Transverse colon (tissue), 4 donors: ENCODE results near the gene ACER3. TPM values are rescaled to one million over a fixed set of nuclear protein-coding genes. Genes with fewer than 3 reads are reported as not detected.

Experiments used
- DNase-seq: peaks from one replicate; pipeline ENCODE4 v3.0.0-alpha.2; 2019
- H3K27ac ChIP-seq, 4 donors: fragments of 200-600 bp; sonication (generic); 2 replicates each; pipeline ENCODE4 v1.5.1; 2016 to 2018; ENCODE audit warnings: inconsistent platforms in 4 of 4
- H3K27me3 ChIP-seq: fragments of 200-600 bp; sonication (generic); 2 replicates; pipeline ENCODE4 v1.5.1; 2017; ENCODE audit warnings: inconsistent platforms
- H3K36me3 ChIP-seq, 4 donors: fragments of 200-600 bp; sonication (generic); 2 replicates each; pipeline ENCODE4 v1.5.1; 2017 to 2019; ENCODE audit warnings: inconsistent platforms in 4 of 4
- H3K4me1 ChIP-seq, 4 donors: fragments of 200-600 bp; sonication (generic); 2 replicates each; pipeline ENCODE4 v1.5.1; 2017 to 2020; ENCODE audit warnings: inconsistent platforms in 4 of 4
- H3K4me3 ChIP-seq, 4 donors: fragments of 200-600 bp; sonication (generic); 1 replicate in 1 of 4; 2 replicates in 3 of 4; pipeline versions ENCODE4 v1.5.1 to v1.6.1; 2017 to 2019; ENCODE audit warnings: inconsistent platforms in 4 of 4
- H3K9me3 ChIP-seq, 2 donors: fragments of 200-600 bp; sonication (generic); 2 replicates each; pipeline ENCODE4 v1.5.1; 2017 to 2019; ENCODE audit warnings: inconsistent platforms in 2 of 2
- CTCF ChIP-seq, 5 experiments: fragments of 200-600 bp in 3 of 5; fragments of 450-650 bp in 2 of 5; sonication (generic) in 3 of 5; IDR thresholded peaks; 1 replicate in 2 of 5; 2 replicates in 3 of 5; pipeline ENCODE4 v1.5.1; 2016 to 2017; ENCODE audit warnings: antibody characterized with exemption in 5 of 5, inconsistent platforms in 3 of 5, mild to moderate bottlenecking in 2 of 5, moderate library complexity in 1 of 5
- EP300 ChIP-seq: sonication (generic); formaldehyde crosslinking; IDR thresholded peaks from one replicate; pipeline ENCODE4 v1.6.1; 2017; ENCODE audit warnings: antibody characterized with exemption, low read depth
- POLR2A ChIP-seq: fragments of 450-650 bp; IDR thresholded peaks from one replicate; pipeline ENCODE4 v1.6.1; 2016; ENCODE audit warnings: antibody characterized with exemption, mild to moderate bottlenecking, moderate library complexity
- POLR2AphosphoS5 ChIP-seq, 3 donors: sonication (generic); formaldehyde crosslinking; IDR thresholded peaks; one replicate each; pipeline ENCODE4 v1.6.1; 2016; ENCODE audit warnings: antibody characterized with exemption in 3 of 3
- WGBS, 2 donors: methylation state at CpG; one replicate each; pipeline ENCODE4 v1.1.5; 2018; ENCODE audit warnings: low coverage in 1 of 2; 5-methylcytosine and 5-hydroxymethylcytosine counted together
- in situ Hi-C, 4 donors: fragments of 200-750 bp; cut with MboI; loops; one replicate each; pipeline versions ENCODE4 v1.15.0 to v1.15.1; 2017; ENCODE audit warnings: low sequenced_read_pairs in 3 of 4, low pct_ligation_motif_present in 1 of 4, low pct_unique_long_range_greater_than_20kb in 1 of 4
- intact Hi-C: fragments of 100-400 bp; cut with DNase I; formaldehyde crosslinking; loops from one replicate; pipeline ENCODE4 v1.15.1; 2023; ENCODE audit warnings: low total_unique reads
- total RNA-seq, 4 donors: library from RNA; depleted of rRNA; stranded (reverse); fragments of >200 nt; gene quantifications; one replicate each; pipeline ENCODE4 v1.1.0, GENCODE V29; 2016

The ACER3 gene
- total RNA-seq, 4 donors from 2014 or later = 8.8 to 72.2 (median 29.4) TPM

- no peak for DNase-seq
- Histone ChIP-seq H3K27me3 (no peaks in the 10 kb centered on the region), H3K27ac (no peak overlapping the region), H3K4me1 (peaks cover 0 to 3% (median 0%) of the 10 kb centered on the region in 4 donors), H3K4me3 (no peak overlapping the region), H3K36me3 (no peaks in the 10 kb centered on the region), H3K9me3 (no peaks in the 10 kb centered on the region)
- intact Hi-C loops (no loop called here), in situ Hi-C loops (no loop called here)
- no peak for TF ChIP-seq POLR2AphosphoS5 (IDR thresholded peaks at IDR 0.05)
- TF ChIP-seq EP300 = no peak
- TF ChIP-seq CTCF (IDR thresholded peaks at IDR 0.05) = no peak
- no peak for TF ChIP-seq POLR2A
- 80 to 85% methylated on average over 2 to 3 of the region's 3 CpGs for WGBS, 2 donors
These were observed 14.3 kb upstream of the ACER3 start for GRCh38 chr11:76846441-76846840.

- no peaks in the 10 kb centered on the region for H3K27me3 ChIP-seq
- no peak for TF ChIP-seq CTCF (IDR thresholded peaks at IDR 0.05)
- no peak for TF ChIP-seq POLR2A
- in situ Hi-C loops (no loop called here), intact Hi-C loops (no loop called here)
- H3K4me3 ChIP-seq = no peak overlapping the region
- no peak overlapping the region for H3K27ac ChIP-seq
- H3K36me3 ChIP-seq = no peaks in the 10 kb centered on the region
- H3K9me3 ChIP-seq = no peaks in the 10 kb centered on the region
- H3K4me1 ChIP-seq = peaks cover 0 to 5% (median 0%) of the 10 kb centered on the region in 4 donors
- no peak for DNase-seq
- 92 to 100% methylated on average over 3 of the region's 3 CpGs for WGBS, 2 donors
These were observed 11.3 kb upstream of the ACER3 start for GRCh38 chr11:76849376-76849775.

GRCh38 chr11:76850130-76850529, 10.6 kb upstream of the ACER3 start:
- 56 to 67% methylated on average over 4 of the region's 4 CpGs for WGBS, 2 donors
- in situ Hi-C loops = no loop called here
- no peak for DNase-seq
- no peak for TF ChIP-seq POLR2AphosphoS5 (IDR thresholded peaks at IDR 0.05)
- no peak for TF ChIP-seq CTCF (IDR thresholded peaks at IDR 0.05)
- no peak for TF ChIP-seq EP300
- no peak for TF ChIP-seq POLR2A
- Histone ChIP-seq H3K4me1 (peaks cover 0 to 5% (median 0%) of the 10 kb centered on the region in 4 donors), H3K27ac (no peak overlapping the region), H3K27me3 (no peaks in the 10 kb centered on the region), H3K4me3 (no peak overlapping the region), H3K36me3 (no peaks in the 10 kb centered on the region), H3K9me3 (no peaks in the 10 kb centered on the region)
- intact Hi-C loops = no loop called here

GRCh38 chr11:76850815-76851214, 9.9 kb upstream of the ACER3 start:
- peaks cover 0 to 5% (median 0%) of the 10 kb centered on the region in 4 donors for H3K4me1 ChIP-seq
- WGBS, 2 donors = 94% methylated on average over 6 of the region's 6 CpGs; no CpG with 5 or more reads in 1 of the 2 donors
- no peak for TF ChIP-seq EP300
- no peak for TF ChIP-seq POLR2A
- no peak for TF ChIP-seq CTCF (IDR thresholded peaks at IDR 0.05)
- TF ChIP-seq POLR2AphosphoS5 (IDR thresholded peaks at IDR 0.05) = no peak
- H3K27ac ChIP-seq = no peak overlapping the region
- no peak for DNase-seq
- no peaks in the 10 kb centered on the region for H3K27me3 ChIP-seq
- in situ Hi-C loops (no loop called here), intact Hi-C loops (no loop called here)
- H3K4me3 ChIP-seq = no peak overlapping the region
- no peaks in the 10 kb centered on the region for H3K36me3 ChIP-seq
- no peaks in the 10 kb centered on the region for H3K9me3 ChIP-seq
